K562 (cell line): Measurements from ENCODE around the gene KANK2. TPM values are rescaled to one million over a fixed set of nuclear protein-coding genes. Genes with fewer than 3 reads are reported as not detected.
A peak's percentile ranks its signal among the peaks of the same experiment; 100 is the strongest.

Source experiments
- ATAC-seq: fragments of 200-7000 bp; cut with Tn5 transposase; 3 replicates; pipeline ENCODE4 v1.9.1; 2020; ENCODE audit warnings: moderate library complexity
- BruUV-seq: library from RNA; stranded (reverse); fragments of 400-500 nt; replicated peaks from 2 replicates; lab custom pipeline; 2021; lab: Mats Ljungman, UMichigan
- CTCF ChIA-PET: fragments of 300-600 bp; formaldehyde crosslinking; extraction: SDS; loops from one replicate; lab custom pipeline; 2021; ENCODE audit warnings: low intra/inter-chr PET ratio; lab: Yijun Ruan, JAX
- POLR2A ChIA-PET: fragments of 300-600, 350-650 bp; sonication (Branson Sonifier 250); formaldehyde crosslinking; extraction: SDS; loops from one replicate; lab custom pipeline; 2021; ENCODE audit warnings: antibody characterized with exemption, inconsistent platforms; lab: Yijun Ruan, JAX
- DNase-seq, 4 experiments: peaks; one replicate each; pipeline versions ENCODE4 v3.0.0 to v3.0.0-alpha.2; 2011 to 2018; ENCODE audit warnings: low spot score in 3 of 4, mixed read lengths in 3 of 4; ENCODE audit errors: extremely low read depth in 1 of 4
- FAIRE-seq: peaks from 2 replicates; lab custom pipeline; 2011; peaks lifted over from hg19 to GRCh38; lab: Jason Lieb, UNC
- H2AFZ ChIP-seq: 2 replicates; pipeline ENCODE4 v1.6.0; 2011; ENCODE audit warnings: low read depth, low read length, control low read depth, inconsistent platforms
- H3K27ac ChIP-seq: fragments of 200-600 bp; 3 replicates; pipeline ENCODE4 v1.8.0; 2011; ENCODE audit warnings: low read depth, mild to moderate bottlenecking, control low read depth, inconsistent platforms, low read length, moderate library complexity, mixed read lengths; ENCODE audit errors: extremely low read depth
- H3K27me3 ChIP-seq, 2 experiments: fragments of 300-600 bp in 1 of 2; 2 replicates in 1 of 2; 3 replicates in 1 of 2; pipeline versions ENCODE4 v1.6.0 to v1.8.0; 2011; ENCODE audit warnings: inconsistent platforms in 2 of 2, low read length in 2 of 2, mild to moderate bottlenecking in 1 of 2, mixed read lengths in 1 of 2, moderate library complexity in 1 of 2; ENCODE audit not compliant: control insufficient read depth in 2 of 2, insufficient read depth in 2 of 2
- H3K36me3 ChIP-seq: fragments of 300-600 bp; 3 replicates; pipeline ENCODE4 v1.8.0; 2011; ENCODE audit warnings: mild to moderate bottlenecking, low read length, inconsistent platforms; ENCODE audit not compliant: control insufficient read depth, insufficient read depth
- H3K4me1 ChIP-seq, 2 experiments: fragments of 200-600 bp in 1 of 2; replicated peaks in 1 of 2; 2 replicates in 1 of 2; 3 replicates in 1 of 2; pipeline versions ENCODE4 v1.5.1 to v1.8.0; 2011; ENCODE audit warnings: inconsistent platforms in 2 of 2, low read length in 2 of 2, mild to moderate bottlenecking in 1 of 2, mixed read lengths in 1 of 2, moderate library complexity in 1 of 2; ENCODE audit not compliant: control insufficient read depth in 2 of 2, insufficient read depth in 2 of 2
- H3K4me2 ChIP-seq: 2 replicates; pipeline ENCODE4 v1.6.1; 2011; ENCODE audit warnings: low read length, control low read depth, inconsistent platforms, mixed read lengths; ENCODE audit not compliant: insufficient read depth
- H3K4me3 ChIP-seq: fragments of 200-600 bp; sonication (generic), shearing (Covaris generic); 2 replicates; pipeline ENCODE4 v1.5.1; 2016; ENCODE audit warnings: control low read depth, inconsistent platforms
- H3K79me2 ChIP-seq: fragments of 200-600 bp; 3 replicates; pipeline ENCODE4 v1.8.0; 2011; ENCODE audit warnings: low read length, inconsistent platforms; ENCODE audit not compliant: control insufficient read depth, insufficient read depth
- H3K9ac ChIP-seq, 2 experiments: 2 replicates each; pipeline versions ENCODE4 v1.6.0 to v1.6.1; 2011; ENCODE audit warnings: low read depth in 2 of 2, low read length in 2 of 2, control low read depth in 1 of 2, inconsistent platforms in 1 of 2, mild to moderate bottlenecking in 1 of 2, mixed read lengths in 1 of 2; ENCODE audit not compliant: insufficient read depth in 1 of 2
- H3K9me1 ChIP-seq: one replicate; pipeline ENCODE4 v1.6.0; 2011; ENCODE audit warnings: inconsistent platforms, mild to moderate bottlenecking, low read length, moderate library complexity; ENCODE audit not compliant: control insufficient read depth, insufficient read depth
- H3K9me3 ChIP-seq: replicated peaks from 2 replicates; pipeline ENCODE4 v1.5.1; 2011; ENCODE audit warnings: low read depth, low read length, inconsistent platforms; ENCODE audit not compliant: control insufficient read depth, insufficient read depth
- H4K20me1 ChIP-seq: replicated peaks from 2 replicates; pipeline ENCODE4 v1.6.1; 2011; ENCODE audit warnings: low read length, inconsistent platforms, mixed read lengths; ENCODE audit not compliant: control insufficient read depth, insufficient read depth
- CTBP1 ChIP-seq: fragments of 450-650 bp; IDR thresholded peaks from 2 replicates; pipeline ENCODE4 v1.6.1; 2016; ENCODE audit warnings: borderline replicate concordance
- DEAF1 ChIP-seq: fragments of 450-650 bp; formaldehyde crosslinking; IDR thresholded peaks from 2 replicates; pipeline ENCODE4 v1.4.0; 2020; ENCODE audit warnings: mild to moderate bottlenecking, moderate library complexity
- ESRRB ChIP-seq: fragments of 250-450 bp; sonication (Bioruptor Pico); IDR thresholded peaks from 2 replicates; pipeline ENCODE4 v1.5.0; 2020; ENCODE audit warnings: mild to moderate bottlenecking, moderate library complexity, borderline replicate concordance
- POLR2AphosphoS2 ChIP-seq: IDR thresholded peaks from 2 replicates; pipeline ENCODE4 v1.6.1; 2012; ENCODE audit warnings: low read length, improper control_type of control experiment
- POLR2G ChIP-seq: fragments of 200-400 bp; formaldehyde crosslinking; IDR thresholded peaks from 2 replicates; pipeline ENCODE4 v1.6.1; 2017; ENCODE audit warnings: low read depth, mild to moderate bottlenecking, antibody characterized with exemption, low read length, moderate library complexity
- SMAD2 ChIP-seq: fragments of 150-350 bp; IDR thresholded peaks from 2 replicates; pipeline ENCODE4 v1.6.1; 2014; ENCODE audit warnings: low read depth, mild to moderate bottlenecking, low read length
- ZNF354B ChIP-seq: fragments of 250-450 bp; sonication (Bioruptor Pico); IDR thresholded peaks from 2 replicates; pipeline ENCODE4 v1.4.0; 2020
- WGBS: fragments of 100-300 bp; shearing (Covaris generic); methylation state at CpG from one replicate; pipeline ENCODE4 v1.1.6; 2016; ENCODE audit warnings: low coverage, mixed read lengths; ENCODE audit not compliant: insufficient coverage; ENCODE audit errors: missing lambda C conversion rate; 5-methylcytosine and 5-hydroxymethylcytosine counted together
- in situ Hi-C: fragments of 300-500 bp; cut with MboI; formaldehyde crosslinking; loops from 4 replicates; pipeline ENCODE4 v1.15.0; 2018; ENCODE audit warnings: inconsistent platforms, mixed read lengths
- intact Hi-C: fragments of 100-400 bp; cut with micrococcal nuclease; formaldehyde crosslinking; loops from 2 replicates; pipeline ENCODE4 v1.14.2; 2022
- polyA plus RNA-seq, 8 experiments: library from polyadenylated mRNA; depleted of rRNA in 4 of 8; stranded (reverse) in 5 of 8; unstranded in 3 of 8; fragments of >200 nt; fragmentation: Nextera tagmentation in 2 of 8; fragmentation: Illumina TruSeq in 1 of 8; extraction: Ambion mirVana in 2 of 8; extraction: Trizol in 1 of 8; gene quantifications; 2 replicates each; pipeline versions ENCODE4 v1.2.1 to v1.2.3, GENCODE V29; 2011 to 2014; ENCODE audit warnings: inconsistent platforms in 1 of 8, missing spikeins in 1 of 8
- total RNA-seq, 7 experiments: library from RNA; depleted of rRNA in 6 of 7; stranded (reverse); fragments of >200 nt in 6 of 7; fragmentation: Illumina TruSeq in 2 of 7; extraction: Trizol in 2 of 7; gene quantifications; 2 replicates each; pipeline versions ENCODE4 v1.2.1 to v1.2.3, GENCODE V29; 2011 to 2021; ENCODE audit warnings: low replicate concordance in 1 of 7
- TF ChIP-seq, protein P1 (sequence below): IDR thresholded peaks from 2 replicates; pipeline ENCODE4 v1.6.1; 2014; ENCODE audit warnings: antibody characterized with exemption
- TF ChIP-seq, protein P2 (sequence below): fragments of 250-450 bp; sonication (Bioruptor Pico); IDR thresholded peaks from 2 replicates; pipeline ENCODE4 v1.8.0; 2022; ENCODE audit warnings: moderate library complexity, mild to moderate bottlenecking, inconsistent platforms
- TF ChIP-seq, protein P3 (sequence below), 2 experiments: fragments of 450-650 bp; conservative IDR thresholded peaks; 2 replicates each; pipeline ENCODE4 v1.6.1; 2017; ENCODE audit warnings: mild to moderate bottlenecking in 2 of 2, moderate library complexity in 2 of 2

The KANK2 gene
- total and polyA plus RNA-seq, 9 of the 15 experiments (the other 6 are each of a cell fraction or from before 2014, with no cell fraction given) = 4.4 to 47.8 (median 21.3) TPM

DNA sequence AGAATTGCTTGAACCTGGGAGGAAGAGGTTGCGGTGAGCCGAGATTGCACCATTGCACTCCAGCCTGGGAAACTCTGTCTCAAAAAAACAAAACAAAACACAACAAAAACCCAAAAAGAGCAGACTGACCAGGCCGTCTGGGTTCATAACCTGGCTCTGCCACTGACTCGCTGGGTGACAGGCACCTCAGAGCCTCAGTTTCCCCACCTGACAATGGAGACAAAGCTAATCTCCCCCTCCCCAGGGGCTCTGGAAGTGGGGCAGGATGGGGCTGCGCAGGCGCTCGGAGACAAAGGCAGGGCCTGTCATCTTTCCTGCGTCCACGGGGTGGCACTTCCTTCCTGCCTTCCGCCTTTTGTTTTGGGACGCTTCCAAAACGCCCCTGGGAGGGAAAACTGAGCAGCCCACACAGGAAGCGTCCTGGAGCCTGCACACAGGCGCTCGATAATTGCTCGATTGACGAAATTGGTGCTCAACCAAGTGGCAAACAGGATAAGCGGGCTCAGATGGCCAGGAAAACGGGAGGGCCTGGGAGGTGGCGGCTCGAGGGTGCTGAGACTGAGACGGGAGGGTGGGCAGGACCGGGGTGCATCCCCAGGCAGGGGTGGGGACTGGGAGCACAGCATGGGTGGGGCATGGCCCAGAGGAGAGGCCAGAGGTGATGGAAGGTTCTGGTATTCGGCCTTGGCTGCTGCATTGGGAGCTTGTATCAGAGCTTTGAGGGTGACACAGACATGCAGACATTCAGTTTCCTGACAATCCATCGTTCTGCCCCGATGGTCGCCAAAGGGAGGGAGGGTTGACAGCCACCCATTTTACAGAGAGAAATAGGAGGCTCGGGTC is 59.6 kb downstream of the KANK2 start (continued):
- TF ChIP-seq DEAF1 (CRISPR knock-in tag) (peak; percentile 83), ESRRB (CRISPR knock-in tag) (no peak)

DNA sequence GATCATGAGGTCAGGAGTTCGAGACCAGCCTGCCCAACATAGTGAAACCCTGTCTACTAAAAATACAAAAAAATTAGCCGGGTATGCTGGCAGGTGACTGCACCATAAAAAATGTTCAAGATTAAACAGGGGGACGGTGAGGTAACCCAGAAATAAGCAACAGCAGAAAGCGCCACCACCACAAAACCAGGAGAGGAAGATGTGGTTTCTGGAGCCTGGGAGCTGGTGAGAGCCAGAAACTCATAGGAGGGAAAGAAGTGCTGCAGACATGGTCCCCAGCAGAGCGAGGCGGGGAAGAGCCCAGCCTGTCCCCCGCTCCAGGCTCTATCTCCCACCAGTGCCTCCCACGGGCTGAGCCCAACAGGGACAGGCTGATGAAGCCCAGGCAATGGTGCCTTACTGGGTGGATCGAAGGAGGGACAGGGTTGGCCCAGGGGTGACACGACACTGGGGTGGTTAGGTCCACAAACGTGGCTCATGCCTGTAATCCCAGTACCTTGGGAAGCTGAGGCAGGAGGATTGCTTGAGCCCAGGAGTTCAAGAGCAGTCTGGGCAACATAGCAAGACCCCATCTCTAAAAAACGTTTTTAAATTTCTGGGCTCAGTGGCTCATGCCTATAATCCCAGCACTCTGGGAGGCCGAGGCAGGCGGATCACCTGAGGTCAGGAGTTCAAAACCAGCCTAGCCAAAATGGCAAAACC is 60.8 kb downstream of the KANK2 start:
- in situ Hi-C loops (no loop called here), intact Hi-C loops (loop anchor here (1.0 kb wide), 1 partner anchor 67 kb away; no protein-coding TSS in a partner anchor)
- H3K4me3 ChIP-seq = no peak overlapping the region
- ATAC-seq = no peak
- 47% methylated on average over 13 of the region's 14 CpGs for WGBS
- no peaks in the 10 kb centered on the region for H3K79me2 ChIP-seq
- H3K27me3 ChIP-seq = no peaks in the 10 kb centered on the region
- FAIRE-seq = no peak
- BruUV-seq = no TSS peak
- H2AFZ ChIP-seq = no peak overlapping the region
- ChIA-PET CTCF (interaction anchor here (2.4 kb wide), 1 partner anchor 67 kb away, joined by 34 read pairs; no protein-coding TSS in a partner anchor), POLR2A (interaction anchor here (0.6 kb wide), 1 partner anchor 36 kb away, joined by 3 read pairs; no protein-coding TSS in a partner anchor)
- H3K9me1 ChIP-seq = peaks cover 6% of the 10 kb centered on the region
- H3K4me2 ChIP-seq = no peak overlapping the region
- H3K36me3 ChIP-seq = peaks cover 16% of the 10 kb centered on the region; the same call in 2 of the 3 replicates
- H3K27ac ChIP-seq = no peak overlapping the region
- peak overlapping the region in 1 of 2 experiments; percentile 64; a peak in 2 of 4 replicates for H3K9ac ChIP-seq
- DNase-seq = peak in 2 of 4 experiments; percentile 9 to 12
- H3K9me3 ChIP-seq = no peaks in the 10 kb centered on the region
- peaks cover 7% of the 10 kb centered on the region; the same call in 1 of the 2 replicates for H4K20me1 ChIP-seq
- H3K4me1 ChIP-seq = peaks cover 22 to 33% of the 10 kb centered on the region in 2 experiments
- TF ChIP-seq ZNF354B (CRISPR knock-in tag) (no peak), SMAD2 (no peak), CTBP1 (no peak), POLR2AphosphoS2 (no peak), POLR2G (peak; percentile 53)
- TF ChIP-seq, protein P1, sequence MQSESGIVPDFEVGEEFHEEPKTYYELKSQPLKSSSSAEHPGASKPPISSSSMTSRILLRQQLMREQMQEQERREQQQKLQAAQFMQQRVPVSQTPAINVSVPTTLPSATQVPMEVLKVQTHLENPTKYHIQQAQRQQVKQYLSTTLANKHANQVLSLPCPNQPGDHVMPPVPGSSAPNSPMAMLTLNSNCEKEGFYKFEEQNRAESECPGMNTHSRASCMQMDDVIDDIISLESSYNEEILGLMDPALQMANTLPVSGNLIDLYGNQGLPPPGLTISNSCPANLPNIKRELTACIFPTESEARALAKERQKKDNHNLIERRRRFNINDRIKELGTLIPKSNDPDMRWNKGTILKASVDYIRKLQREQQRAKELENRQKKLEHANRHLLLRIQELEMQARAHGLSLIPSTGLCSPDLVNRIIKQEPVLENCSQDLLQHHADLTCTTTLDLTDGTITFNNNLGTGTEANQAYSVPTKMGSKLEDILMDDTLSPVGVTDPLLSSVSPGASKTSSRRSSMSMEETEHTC = no peak
- TF ChIP-seq, protein P2, sequence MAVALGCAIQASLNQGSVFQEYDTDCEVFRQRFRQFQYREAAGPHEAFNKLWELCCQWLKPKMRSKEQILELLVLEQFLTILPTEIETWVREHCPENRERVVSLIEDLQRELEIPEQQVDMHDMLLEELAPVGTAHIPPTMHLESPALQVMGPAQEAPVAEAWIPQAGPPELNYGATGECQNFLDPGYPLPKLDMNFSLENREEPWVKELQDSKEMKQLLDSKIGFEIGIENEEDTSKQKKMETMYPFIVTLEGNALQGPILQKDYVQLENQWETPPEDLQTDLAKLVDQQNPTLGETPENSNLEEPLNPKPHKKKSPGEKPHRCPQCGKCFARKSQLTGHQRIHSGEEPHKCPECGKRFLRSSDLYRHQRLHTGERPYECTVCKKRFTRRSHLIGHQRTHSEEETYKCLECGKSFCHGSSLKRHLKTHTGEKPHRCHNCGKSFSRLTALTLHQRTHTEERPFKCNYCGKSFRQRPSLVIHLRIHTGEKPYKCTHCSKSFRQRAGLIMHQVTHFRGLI = no peak
- TF ChIP-seq, protein P3, sequence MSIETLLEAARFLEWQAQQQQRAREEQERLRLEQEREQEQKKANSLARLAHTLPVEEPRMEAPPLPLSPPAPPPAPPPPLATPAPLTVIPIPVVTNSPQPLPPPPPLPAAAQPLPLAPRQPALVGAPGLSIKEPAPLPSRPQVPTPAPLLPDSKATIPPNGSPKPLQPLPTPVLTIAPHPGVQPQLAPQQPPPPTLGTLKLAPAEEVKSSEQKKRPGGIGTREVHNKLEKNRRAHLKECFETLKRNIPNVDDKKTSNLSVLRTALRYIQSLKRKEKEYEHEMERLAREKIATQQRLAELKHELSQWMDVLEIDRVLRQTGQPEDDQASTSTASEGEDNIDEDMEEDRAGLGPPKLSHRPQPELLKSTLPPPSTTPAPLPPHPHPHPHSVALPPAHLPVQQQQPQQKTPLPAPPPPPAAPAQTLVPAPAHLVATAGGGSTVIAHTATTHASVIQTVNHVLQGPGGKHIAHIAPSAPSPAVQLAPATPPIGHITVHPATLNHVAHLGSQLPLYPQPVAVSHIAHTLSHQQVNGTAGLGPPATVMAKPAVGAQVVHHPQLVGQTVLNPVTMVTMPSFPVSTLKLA (conservative IDR thresholded peaks at IDR 0.05) = no peak
